ENCODE data around the gene ADAM22. TPM values are rescaled to one million over a fixed set of nuclear protein-coding genes. Genes with fewer than 3 reads are reported as not detected.

Gene ADAM22
- total and polyA plus RNA-seq, 4 donors, result 0.04 to 0.61 (median 0.15) TPM

- no peaks in the 10 kb centered on the region for H3K4me1 ChIP-seq (ENCODE audit: control insufficient read depth in 4 of 4, insufficient read depth in 4 of 4, low read length in 3 of 4)
- WGBS, result 92% methylated on average over 3 of the region's 3 CpGs
- no peak overlapping the region for H3K27ac ChIP-seq (ENCODE audit: low read depth in 1 of 2, low read length in 2 of 2)
- no peaks in the 10 kb centered on the region for H3K9me3 ChIP-seq (ENCODE audit: control insufficient read depth in 4 of 4, low read length in 3 of 4)
- H3K36me3 ChIP-seq (ENCODE audit: control insufficient read depth in 4 of 4, insufficient read depth in 3 of 4, low read depth in 1 of 4, low read length in 3 of 4), result no peaks in the 10 kb centered on the region
- DNase-seq (ENCODE audit: low spot score), result no peak
- no peak for TF ChIP-seq CTCF (IDR thresholded peaks at IDR 0.05; ENCODE audit: low read depth, low read length, missing input control)
- TF ChIP-seq REST (IDR thresholded peaks at IDR 0.05), result no peak
- TF ChIP-seq RAD21 (IDR thresholded peaks at IDR 0.05), result no peak
- no peak for TF ChIP-seq FOXA1 (IDR thresholded peaks at IDR 0.05)
- no peak for TF ChIP-seq JUND (IDR thresholded peaks at IDR 0.05)
- no peak for TF ChIP-seq ATF3 (IDR thresholded peaks at IDR 0.05)
- TF ChIP-seq SP1 (IDR thresholded peaks at IDR 0.05), result no peak
- no peak for TF ChIP-seq HNF4G (IDR thresholded peaks at IDR 0.05)
- TF ChIP-seq HNF4A (conservative IDR thresholded peaks at IDR 0.05), result no peak
- no peak for TF ChIP-seq RXRA (IDR thresholded peaks at IDR 0.05)
- no peak for TF ChIP-seq ZBTB33 (IDR thresholded peaks at IDR 0.05)
- no peak for TF ChIP-seq GABPA (IDR thresholded peaks at IDR 0.05 in 1 of 2, conservative IDR thresholded peaks at IDR 0.05 in 1 of 2)
- no peak for TF ChIP-seq NR2F2 (IDR thresholded peaks at IDR 0.05)
- TF ChIP-seq TAF1 (conservative IDR thresholded peaks at IDR 0.05), result no peak
- no peak for TF ChIP-seq MAX (IDR thresholded peaks at IDR 0.05)
- TF ChIP-seq FOXA2 (IDR thresholded peaks at IDR 0.05), result no peak
- TF ChIP-seq YY1 (IDR thresholded peaks at IDR 0.05), result no peak
- no peak for TF ChIP-seq EGR1 (IDR thresholded peaks at IDR 0.05; ENCODE audit: low read depth in 2 of 2)
- H3K27me3 ChIP-seq (ENCODE audit: control insufficient read depth in 4 of 4, insufficient read depth in 4 of 4, low read length in 3 of 4), result no peaks in the 10 kb centered on the region
- H3K4me3 ChIP-seq (ENCODE audit: low read depth in 1 of 3, low read length in 3 of 3), result no peak overlapping the region
- H3K9ac ChIP-seq (ENCODE audit: low read depth in 1 of 2, low read length in 2 of 2), result no peak overlapping the region
These were observed 79.9 kb downstream of the ADAM22 start for GRCh38 chr7:88013981-88014380.

All from liver (tissue), 9 donors.